HS-27A (cell line): Measurements from ENCODE around the gene PCNX4.

Experiments
- DNase-seq: peaks from one replicate; pipeline ENCODE4 v3.0.0-alpha.2; 2012; ENCODE audit warnings: low read depth, missing footprints

PCNX4 gene

DNA sequence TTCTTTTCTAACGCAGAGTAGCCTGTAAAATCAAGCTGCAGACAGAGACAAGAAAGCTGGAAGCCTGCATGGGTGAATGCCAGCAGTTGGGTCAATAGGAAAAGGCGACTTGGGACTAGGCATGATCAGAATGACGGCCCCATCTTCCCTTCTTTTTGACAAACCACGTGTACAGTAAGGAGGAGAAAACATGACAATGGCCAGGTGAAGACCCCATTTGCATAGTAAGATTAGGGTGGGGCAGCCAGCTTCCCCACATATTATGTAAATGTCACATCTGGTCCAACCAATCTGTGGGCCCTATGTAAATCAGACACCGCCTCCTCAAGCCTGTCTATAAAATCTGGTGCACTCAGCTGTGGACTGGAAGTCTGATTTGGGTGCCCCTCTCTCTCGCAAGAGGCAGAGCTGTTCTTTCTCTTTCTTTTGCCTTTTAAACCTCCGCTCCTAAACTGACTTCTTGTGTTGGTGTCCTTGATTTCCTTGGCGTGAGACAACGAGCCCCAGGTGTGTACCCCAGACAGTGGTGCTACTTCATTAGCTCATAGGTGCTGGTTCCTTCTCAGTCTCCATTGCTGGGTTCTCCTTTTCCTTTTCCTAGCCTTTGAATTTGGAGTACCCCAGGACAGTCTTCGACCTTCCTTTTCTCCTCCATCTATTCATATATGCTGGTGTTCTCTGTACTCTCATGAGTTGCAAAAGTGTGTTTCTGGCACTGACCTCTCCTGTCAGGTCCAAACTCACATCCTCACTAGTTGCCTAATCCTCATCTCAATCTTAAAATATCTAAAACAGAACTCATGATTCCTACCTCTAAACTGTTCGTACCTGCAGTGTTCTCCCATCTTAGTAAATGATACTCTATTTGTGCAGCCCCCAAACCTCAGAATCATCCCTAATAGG lies 82.9 kb downstream of the PCNX4 start:
- no peak for DNase-seq

DNA sequence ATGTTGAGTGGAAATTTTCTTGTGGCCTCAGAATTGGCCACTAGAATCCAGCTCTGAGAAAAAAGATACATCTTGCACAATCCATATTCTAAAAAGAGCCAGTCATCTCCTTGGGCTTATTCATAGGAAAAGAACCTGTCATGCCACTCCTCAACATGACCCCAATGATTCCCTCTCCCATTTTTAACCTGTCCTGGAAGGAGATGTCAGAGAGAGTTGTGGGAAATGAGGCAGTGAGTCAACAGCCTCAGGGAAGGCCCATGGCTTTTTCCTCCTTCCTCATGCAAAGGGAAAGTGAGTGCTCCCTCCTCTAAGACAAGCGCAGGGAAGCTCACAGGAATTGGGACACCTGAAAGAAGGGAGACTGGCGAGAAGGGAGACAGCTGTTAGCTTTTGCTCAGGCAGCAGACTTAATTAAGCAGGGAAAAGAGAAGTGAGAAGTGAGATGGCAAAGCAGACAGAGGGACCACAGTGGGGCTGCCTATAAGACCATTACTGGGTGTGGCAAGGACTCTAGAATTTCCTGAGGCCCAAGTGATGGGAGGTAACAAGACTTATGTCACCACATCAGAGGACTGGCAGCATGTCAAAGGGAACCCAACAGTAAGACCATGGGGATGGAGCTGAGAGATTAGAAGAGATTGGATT lies 83.7 kb downstream of the PCNX4 start:
- no peak for DNase-seq

- no peak for DNase-seq
Observed at GRCh38 chr14:60178164-60178563, 86.4 kb downstream of the PCNX4 start.

DNA sequence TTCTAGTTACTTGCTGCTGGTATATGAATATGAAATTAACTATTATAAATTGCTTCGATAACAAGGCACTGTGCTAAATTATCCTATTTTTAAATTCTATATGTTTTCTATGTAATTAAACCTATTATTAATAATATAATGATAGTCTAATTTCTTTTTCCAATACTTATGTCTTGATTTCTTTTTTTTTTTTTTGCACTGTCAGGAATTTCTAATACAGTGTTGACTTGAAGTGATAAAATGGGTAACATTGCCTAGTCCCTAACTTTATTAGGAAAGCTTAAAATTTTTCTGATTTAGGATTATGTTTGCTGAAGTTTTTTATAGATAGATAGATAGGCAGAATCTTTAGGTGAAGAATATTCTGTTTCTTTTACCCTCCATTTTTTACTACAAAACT lies 87.1 kb downstream of the PCNX4 start:
- no peak for DNase-seq

DNA sequence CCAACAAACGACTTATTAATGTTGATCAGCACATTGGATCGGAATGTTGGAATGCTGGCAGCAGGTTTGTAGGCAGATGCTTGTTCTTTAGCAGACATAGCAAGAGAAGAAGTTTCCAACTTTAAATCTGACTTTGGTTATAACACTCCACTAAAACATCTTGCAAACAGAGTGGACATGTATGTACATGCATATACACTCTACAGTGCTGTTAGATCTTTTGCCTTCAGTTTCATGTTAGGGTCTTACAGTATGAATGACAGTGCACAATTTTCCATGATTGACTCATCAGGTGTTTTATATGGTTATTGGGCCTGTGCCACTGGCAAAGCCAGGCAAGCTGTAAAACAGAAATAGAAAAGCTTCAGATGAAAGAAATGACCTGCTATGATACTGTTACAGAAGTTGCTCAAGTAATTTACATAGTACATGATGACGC lies 87.7 kb downstream of the PCNX4 start:
- DNase-seq: no peak

- DNase-seq: no peak
Observed at GRCh38 chr14:60183138-60183537, 91.4 kb downstream of the PCNX4 start.

DNA sequence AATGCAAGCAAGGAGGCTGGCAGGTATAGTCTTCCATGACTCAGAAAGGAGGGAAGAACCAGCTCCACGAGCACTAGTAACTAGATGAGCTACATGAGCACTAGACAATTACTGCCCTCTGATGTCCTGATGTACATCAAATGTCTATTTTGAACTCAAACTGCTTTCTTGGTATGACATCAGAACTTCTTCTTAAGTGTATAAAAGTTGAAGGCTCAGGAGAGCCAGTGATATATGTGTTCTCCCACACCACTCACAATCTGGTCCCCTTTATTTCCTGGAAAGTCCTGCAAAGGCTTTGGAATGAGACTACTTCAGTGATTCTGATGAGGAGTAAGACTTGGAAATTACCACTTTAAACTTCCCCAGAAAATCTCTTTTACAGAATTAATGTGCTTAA lies 92.0 kb downstream of the PCNX4 start:
- no peak for DNase-seq

GRCh38 chr14:60184146-60184904 lies 92.6 kb downstream of the PCNX4 start:
- no peak for DNase-seq

DNA sequence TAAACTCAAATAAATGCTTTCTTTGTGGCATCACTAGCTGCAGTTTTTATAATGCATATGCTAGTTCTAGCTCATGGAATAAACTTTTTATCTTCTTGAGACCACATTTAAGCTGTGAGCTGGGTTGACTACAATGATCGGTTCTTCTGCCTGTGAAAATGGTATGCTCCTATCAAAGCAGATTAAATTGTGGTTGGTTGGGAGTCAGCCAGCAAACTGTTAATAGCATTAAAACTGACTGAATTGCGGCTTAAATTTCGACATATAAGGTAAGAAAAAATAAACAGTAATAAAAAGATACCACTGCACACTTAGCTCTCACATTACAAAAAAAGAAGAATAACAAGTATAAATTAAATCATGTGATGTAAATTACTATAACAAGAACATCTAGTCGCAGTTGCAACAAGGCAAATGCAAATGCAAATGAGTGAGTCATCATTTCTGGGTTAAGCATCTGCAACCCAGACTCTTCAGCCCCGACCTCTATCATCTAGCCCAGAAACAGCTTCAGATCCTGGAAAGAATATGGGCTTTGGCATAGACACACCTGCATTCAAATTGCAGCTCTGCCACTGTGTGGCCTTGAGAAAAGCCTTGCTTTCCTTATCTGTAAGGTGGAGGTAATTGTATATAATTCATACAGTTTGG lies 93.3 kb downstream of the PCNX4 start:
- no peak for DNase-seq

- no peak for DNase-seq
Observed at GRCh38 chr14:60188115-60188514, 96.4 kb downstream of the PCNX4 start.

GRCh38 chr14:60188696-60189095 lies 97.0 kb downstream of the PCNX4 start:
- DNase-seq: no peak

GRCh38 chr14:60189923-60190840 lies 98.5 kb downstream of the PCNX4 start:
- no peak for DNase-seq

DNA sequence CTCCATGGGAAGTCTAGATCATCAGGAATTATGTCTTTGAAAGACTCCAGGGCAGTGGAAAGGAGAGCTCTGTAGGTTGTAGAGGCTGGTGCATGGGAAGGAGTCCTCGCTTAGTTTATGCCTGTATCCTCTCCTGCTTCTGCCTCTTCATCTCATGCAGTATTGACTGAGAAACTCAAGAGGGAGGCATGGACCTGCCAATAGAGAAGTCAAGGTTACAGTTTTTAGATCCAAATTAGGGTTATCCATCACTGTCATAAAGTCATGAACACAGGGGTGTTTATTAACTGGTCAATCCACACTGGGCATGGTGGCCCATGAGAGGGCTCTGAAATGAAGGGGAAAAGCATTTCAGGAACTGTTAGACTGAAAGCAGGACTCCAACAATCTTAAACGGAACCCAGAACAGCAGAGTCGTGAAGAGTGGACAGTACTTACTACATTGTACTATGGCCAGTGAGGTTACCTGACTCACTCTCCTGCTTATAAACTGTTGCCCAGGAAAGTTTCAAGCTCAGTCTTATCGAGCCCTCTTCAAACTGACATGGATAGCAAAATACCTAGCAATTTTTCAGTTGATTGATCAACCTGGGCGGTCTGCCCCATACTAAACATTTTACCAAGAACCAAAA lies 103.6 kb downstream of the PCNX4 start:
- DNase-seq: no peak

GRCh38 chr14:60196291-60196690 lies 104.6 kb downstream of the PCNX4 start:
- DNase-seq: no peak

GRCh38 chr14:60197629-60198303 lies 106.0 kb downstream of the PCNX4 start:
- DNase-seq: no peak

- DNase-seq: no peak
Observed at GRCh38 chr14:60199321-60199720, 107.6 kb downstream of the PCNX4 start.

DNA sequence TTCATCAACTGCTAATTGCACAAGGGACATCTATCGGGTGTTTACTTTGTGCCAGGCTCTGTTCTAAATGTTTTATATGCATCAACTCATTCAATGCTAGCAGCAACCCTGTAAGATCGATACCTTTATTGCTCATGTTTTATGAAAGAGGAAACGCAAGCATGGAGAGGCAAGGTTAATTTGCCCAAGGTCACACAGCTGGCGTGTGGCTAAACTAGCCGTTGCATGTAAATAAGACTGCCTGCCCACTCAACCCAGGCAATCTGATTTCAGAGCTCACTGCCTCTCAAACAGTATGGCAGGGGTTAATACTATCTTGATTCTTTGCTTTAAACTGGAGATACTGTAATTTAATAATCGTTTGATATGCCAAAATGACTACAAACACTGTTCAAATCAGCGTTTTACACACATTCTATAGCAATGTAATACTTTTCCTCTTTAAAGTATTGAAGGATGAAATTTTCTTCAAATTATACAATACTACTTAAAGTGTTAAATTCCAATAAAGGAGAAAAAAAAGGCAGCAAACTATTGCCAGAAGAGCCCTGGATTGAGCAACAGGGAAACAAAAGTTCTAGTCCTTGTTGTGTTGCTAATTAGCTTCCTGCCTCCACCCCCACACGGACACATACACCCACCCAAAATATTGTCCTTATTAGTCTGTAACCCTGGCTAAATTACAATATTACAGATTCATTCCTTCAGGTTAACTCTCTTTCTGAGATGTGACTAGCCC lies 112.5 kb downstream of the PCNX4 start:
- DNase-seq: no peak

- no peak for DNase-seq
Observed at GRCh38 chr14:60204843-60205774, 113.4 kb downstream of the PCNX4 start.
